Measurements from ENCODE around the gene AMIGO1.

AMIGO1 gene

DNA sequence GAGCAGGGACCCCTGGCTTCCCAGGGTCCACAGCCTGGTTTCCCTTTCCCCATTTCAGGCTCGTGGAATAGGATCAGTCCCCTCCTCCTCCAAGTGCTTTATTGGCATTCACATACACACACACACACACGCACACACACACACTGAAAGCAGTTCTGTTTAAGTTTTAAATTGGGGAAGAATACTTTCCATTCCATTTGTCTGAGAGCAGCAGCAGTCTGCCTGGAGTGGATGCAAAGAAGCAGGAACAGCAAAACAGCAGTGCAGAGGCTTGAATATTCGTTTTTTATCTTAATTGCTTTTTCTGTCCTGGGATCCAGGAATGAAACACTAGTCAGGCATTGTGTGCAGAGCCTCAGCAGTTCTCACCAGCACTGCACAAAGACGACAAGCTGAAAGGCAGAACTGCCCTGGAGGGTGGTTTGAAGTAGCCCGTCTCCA, 8.6 kb downstream of the AMIGO1 start:
- no peak for DNase-seq

- peak; percentile 68 for DNase-seq
These were observed 9.6 kb downstream of the AMIGO1 start for GRCh38 chr1:109499661-109500536.

DNA sequence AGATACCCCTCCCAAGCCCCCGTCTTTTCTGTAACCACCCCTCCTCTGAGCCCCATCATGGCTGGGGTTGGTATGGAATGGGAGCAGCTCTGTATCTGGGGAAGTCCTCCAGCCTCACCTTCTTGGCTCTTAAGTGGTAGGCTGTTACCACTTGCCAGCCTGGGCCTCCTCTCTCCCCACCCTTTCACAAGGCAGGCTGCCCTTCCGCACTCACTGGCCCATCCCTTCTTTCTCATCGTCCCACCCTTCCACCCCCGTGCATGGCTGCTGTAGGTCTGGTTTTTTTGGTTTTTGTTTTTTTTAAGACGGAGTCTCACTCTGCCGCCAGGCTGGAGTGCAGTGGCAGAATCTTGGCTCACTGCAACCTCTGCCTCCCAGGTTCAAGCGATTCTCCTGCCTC, 10.4 kb downstream of the AMIGO1 start:
- no peak for DNase-seq

GRCh38 chr1:109498161-109498801, 11.2 kb downstream of the AMIGO1 start:
- DNase-seq, result peak; percentile 77

DNA sequence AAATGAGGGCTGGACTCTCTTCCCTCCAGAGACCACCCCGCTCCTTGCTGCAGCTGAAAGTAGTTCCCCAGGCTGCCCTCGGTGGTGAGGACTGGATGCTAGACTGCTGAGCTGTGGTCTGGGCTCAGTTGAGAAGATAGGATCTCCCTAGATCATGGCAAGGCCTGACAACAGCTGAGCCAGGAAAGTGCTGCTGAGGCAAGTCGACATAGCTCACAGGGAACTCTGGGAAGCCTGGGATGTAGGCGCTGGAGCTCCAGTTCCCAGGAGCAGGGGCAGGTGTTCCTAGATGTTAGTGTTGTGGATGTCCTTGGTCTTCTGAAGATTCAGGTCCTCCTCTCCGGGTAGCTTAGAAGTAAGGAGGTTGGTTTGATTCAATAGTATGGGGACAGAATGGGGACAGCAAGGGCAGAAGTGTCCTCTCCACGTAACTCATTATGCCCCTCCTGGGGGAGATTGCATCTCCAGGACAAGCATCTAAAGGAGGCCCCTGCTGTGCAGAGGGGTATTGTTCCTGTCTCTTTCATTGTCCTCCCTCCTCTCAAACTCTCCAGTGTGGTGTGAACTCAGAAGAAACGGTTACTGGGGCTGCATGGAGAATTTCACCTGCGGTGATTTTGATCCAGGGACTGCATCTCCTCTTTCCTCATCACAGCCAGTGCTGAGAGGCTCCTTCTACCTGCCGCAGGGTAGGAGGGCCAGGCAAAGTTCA, 11.9 kb downstream of the AMIGO1 start:
- DNase-seq, result no peak

DNA sequence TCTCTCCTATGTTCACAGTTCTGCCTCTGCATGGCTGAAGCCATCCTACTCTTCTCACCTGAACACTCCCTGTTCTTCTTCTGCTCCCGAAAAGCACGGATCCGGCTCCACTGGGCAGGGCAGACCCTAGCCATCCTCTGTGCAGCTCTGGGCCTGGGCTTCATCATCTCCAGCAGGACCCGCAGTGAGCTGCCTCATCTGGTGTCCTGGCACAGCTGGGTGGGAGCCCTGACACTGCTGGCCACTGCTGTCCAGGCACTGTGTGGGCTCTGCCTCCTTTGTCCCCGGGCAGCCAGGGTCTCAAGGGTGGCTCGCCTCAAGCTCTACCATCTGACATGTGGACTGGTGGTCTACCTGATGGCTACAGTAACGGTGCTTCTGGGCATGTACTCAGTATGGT, 13.8 kb downstream of the AMIGO1 start:
- no peak for DNase-seq

DNA sequence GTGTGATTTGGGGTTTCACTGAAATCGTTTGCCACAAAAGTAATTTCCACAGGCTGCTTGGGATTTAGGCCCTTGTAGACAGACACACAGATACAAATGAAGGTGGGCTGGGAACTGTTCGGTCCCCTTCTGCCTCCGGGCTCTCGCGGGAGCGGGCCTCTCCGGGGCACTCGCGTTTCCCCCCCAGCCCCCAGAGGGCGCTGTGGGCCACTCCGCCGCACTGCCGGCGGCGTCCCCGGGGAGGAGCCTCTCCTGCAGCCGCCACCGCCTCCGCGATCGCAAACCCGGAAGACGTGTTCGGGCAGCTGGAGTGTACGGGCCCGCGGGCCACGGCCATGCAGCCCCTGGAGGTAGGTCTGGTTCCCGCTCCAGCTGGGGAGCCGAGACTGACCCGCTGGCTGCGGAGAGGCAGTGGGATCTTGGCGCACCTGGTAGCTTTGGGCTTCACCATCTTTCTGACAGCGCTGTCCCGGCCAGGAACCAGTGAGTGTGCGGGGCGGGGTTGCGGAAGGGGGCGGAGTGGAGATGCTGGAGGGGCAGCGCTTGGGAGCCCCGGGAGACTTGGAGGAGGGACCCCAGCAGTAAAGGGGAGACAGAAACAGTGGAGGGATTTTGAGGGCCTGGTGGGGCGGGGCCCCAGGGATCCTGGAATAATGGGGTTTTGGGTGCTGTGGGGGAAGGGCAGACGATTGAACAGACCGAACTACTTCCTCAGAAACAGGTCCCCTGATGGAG, 15.6 kb downstream of the AMIGO1 start, which contains the start of gene CYB561D1:
Gene CYB561D1 (plus strand): TSS at position 290 of the 735 bp plus-strand sequence. CDS start 46 bp downstream, at position 336.
- DNase-seq, result peak; percentile 84

DNA sequence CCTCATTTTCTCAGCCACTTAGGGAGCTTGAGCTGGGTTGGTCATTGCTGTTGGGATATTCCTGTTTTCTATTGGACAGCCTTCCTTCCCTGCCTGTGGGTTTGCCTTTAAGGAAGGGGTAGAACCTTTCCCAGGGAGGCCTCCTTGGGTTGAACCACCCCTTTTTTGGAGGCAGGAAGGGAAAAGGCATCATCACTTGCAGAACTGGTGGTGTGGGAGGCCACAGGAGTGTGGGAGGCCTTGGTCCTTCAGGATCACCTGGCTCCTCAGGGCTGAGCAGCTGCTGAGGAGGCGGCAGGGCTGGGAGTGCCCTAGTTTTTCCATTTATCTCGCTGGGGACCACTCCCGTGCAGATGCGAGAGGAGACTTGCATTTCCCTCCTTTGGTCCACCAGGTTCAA, 16.3 kb downstream of the AMIGO1 start:
- DNase-seq, result no peak

- no peak for DNase-seq
These were observed 16.7 kb downstream of the AMIGO1 start for GRCh38 chr1:109492779-109493178.

GRCh38 chr1:109491372-109491771, 18.2 kb downstream of the AMIGO1 start:
- no peak for DNase-seq

GRCh38 chr1:109490934-109491302, 18.6 kb downstream of the AMIGO1 start:
- DNase-seq, result no peak

DNA sequence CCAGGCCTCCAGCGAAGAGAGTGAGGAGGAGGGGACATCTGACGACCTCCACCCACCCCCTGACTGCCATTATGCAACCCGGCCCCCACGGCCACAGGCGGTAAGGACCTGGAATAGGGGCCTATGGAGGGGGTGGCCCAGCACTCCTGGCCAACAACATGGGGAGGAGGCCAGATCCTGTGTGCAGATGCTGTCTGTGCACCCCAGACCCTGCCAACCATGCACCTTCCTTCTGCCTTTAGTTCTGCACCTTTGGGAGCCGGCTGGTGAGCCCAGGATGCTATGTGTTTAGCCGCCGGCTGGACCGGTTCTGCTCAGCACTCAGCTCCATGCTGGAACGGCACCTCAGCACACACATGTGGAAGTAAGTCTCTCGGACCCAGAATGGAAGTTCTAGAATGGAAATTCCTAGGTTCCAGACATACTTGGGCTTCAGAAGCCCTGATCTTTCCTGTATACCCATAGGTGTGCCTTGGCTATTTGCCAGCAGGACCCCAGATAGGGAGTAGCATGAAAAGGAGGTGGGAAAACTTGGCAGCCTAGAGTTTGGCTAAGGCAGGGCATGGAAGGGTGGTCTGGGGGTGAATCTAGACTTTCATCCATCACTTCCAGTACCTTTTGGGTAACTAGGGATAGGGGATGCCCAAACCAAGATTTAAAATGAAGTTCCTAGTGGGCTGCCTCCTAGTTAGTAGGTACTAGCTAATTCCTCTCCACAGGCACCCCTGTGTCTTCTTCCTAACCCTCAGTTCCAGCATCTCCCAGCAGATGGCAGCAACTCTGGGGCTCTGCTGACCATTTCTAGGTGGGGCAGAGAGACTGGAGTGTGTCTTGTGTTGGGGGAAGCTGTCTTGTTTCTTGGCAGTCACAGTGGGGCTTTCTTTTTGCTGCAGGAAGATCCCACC, 19.2 kb downstream of the AMIGO1 start:
- DNase-seq, result peak; percentile 53

DNA sequence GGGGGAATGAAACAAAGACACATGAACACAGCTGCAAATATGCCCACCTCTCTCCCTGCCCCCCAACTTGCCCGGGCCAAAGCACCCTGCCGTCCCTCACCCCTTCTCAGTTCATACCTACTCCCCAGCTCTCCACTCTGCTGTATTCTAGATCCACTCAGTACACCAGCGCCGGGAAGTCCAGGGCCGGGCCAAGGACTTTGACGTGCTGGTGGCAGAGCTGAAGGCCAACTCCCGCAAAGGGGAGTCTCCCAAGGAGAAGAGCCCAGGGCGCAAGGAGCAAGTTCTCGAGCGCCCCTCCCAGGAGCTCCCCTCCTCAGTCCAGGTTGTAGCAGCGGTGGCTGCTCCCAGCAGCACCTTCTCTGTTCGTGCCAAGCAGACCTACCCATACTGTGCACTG, 20.8 kb downstream of the AMIGO1 start:
- DNase-seq, result no peak

- DNase-seq, result no peak
These were observed 21.3 kb downstream of the AMIGO1 start for GRCh38 chr1:109488201-109488600.

- no peak for DNase-seq
These were observed 22.3 kb downstream of the AMIGO1 start for GRCh38 chr1:109487261-109487660.

DNA sequence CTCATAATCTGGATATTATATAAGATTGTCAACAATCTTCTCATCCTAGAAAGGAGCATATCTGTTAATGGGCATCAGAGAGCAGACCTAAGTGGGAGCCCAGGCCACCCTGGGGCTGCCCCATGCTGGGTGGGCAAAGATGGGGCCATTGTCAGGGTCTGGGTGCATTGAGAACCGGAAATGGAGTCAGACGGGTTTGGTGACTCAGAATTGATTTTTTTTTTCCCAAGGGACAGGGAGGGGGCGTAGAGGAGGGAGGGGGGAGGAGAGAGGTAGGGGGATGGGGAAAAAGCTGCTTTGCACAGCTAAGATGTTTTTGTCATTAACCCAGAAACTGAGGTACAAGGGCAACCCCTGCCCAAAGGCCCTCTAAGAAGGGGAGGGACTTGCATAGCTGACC, 24.5 kb downstream of the AMIGO1 start:
- no peak for DNase-seq

DNA sequence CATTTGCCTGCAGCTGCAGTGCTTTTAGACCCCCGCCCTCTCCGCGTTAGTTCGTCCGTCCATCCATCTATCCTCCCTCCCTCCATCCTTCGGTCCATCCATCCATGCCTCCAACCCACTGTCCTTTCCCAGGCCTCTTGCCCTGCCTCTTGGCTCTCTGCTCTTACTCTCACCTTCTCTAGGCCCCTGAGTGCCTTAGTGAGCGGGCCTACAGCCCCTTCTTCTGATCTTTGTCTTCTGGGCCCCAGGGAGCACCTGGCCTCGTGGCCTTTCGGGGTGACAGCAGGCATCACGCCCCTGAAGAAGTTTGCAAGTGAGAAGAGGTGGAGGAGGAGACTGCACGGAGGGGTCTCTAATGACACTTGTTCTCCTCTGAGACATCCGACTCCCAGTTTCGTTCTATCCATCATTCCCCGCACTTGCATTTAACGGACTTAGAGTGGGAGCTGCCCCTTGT, 25.0 kb downstream of the AMIGO1 start:
- no peak for DNase-seq

DNA sequence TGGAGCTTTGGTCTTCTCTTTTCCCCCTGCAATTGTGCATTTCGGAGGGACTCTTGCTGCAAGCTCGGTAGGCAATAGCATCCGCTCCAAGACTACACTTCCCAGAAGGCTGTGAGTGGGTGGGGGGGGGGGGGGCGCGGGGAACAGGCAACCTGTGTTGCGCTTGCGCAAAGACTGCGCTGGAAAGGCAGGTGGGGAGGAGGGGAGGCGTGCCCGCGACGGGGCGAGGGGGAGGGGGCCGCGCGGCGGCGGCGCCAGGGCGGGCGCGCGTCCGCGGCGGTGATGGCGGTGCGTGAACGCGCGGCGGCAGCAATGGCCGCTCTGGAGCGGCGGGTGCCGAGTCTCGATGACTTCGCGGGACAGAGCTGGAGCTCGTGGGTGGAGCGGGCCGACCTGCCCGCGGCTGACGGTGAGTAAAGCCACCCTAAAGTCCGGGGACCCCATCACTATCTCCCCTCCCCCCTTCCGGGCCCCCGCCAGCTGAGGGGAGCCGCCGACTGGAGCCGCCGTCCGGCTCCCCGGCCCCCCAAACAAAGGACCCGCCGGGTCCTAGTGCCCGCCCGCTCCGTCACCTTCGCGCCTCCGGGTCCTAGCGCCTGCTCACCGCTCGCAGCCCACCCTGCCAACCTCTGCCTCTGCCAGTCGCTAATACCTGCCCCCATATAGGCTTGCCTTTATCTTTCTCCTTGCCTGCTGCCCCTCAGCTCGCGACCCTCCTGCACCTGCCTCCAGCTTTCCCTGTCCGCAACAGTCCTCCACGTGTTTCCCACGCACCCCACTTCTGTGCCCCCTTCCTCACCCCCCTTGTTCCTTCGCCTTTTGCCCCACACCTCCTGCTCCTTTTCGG, 25.6 kb downstream of the AMIGO1 start, which contains the start of gene ATXN7L2:
Gene ATXN7L2 (plus strand): TSS at position 234 of the 847 bp plus-strand sequence. CDS start 49 bp downstream, at position 283.
- DNase-seq, result peak; percentile 95

DNA sequence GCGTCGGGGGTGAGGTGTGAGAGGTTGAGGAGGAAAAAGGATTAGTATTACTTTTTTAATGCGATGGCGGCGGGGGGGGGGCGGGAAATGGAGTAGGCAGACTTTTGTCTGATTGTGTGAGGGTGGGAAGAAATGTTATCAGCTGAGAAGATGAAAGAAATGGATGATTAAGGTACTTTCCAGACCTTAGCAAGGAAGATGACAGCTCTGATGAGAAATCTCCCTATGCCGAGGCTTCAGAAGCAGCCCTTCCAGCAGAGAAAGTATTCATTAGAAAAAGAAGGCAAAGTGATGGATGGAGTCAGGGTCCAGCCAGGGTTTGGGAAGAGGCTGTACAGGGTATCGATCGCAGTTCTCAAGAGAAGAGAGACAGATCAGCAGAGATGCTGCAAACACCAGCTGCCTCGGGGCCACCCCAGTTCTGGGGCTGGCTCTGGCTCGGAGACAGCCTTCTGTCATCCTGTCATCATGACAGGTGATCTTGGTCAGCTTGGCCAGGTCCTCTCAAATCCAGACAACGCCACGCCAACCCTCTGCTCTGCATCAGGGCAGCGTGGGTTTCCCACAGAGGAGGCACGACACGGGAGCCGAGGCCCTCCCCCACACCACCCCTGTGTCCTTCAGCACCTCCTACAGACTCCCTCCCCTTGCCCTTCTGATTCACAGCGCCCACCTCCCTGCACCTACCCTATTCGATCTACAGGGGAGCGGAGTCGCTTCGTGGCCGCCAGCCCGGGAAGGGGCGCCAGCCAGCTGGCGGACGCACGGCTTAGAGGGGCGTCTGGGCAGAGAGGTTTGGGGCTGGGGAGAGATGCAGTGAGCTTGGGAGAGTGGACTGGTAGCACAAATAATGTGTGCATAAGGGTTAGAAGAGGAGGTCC, 26.5 kb downstream of the AMIGO1 start:
- peak; percentile 95 for DNase-seq
